GM12874 (cell line): ENCODE results near the gene STAT4.

Experiments used
- TF ChIP-seq, protein P1 (sequence below): IDR thresholded peaks from 2 replicates; pipeline ENCODE4 v1.5.1; 2011; ENCODE audit warnings: low read depth, mild to moderate bottlenecking, control low read depth, low read length, moderate library complexity; ENCODE audit not compliant: insufficient read depth

The STAT4 gene

DNA sequence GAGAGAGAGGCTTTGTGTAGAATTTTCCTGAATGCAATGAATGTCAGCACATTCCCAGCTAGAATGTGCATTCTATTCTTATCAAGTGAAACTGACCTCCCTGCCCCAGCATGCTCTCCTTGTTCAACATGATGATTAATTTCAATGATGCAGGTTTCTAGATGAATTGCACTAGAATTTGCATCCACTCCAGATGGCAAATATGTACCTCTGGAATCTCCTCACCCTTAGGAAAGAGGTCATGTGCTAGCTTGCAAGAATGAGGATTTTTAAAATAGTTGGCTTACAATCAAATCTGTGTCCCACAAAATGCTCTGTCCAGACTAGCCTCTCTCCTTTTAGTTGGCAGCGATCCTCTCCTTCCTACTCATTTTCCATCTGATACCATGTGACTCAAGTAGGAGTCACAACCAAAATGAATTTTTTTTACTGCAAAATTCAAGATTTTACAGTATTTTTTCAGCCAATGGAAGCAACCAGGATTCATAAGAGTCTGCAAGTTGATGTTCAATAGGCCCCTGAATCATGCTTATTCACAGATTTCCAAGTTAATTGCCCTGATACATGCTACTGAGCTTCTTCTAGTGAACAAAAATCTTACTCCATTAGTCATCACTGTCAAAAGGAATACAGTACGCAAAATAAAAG, 21.0 kb upstream of the STAT4 start:
- TF ChIP-seq, protein P1, sequence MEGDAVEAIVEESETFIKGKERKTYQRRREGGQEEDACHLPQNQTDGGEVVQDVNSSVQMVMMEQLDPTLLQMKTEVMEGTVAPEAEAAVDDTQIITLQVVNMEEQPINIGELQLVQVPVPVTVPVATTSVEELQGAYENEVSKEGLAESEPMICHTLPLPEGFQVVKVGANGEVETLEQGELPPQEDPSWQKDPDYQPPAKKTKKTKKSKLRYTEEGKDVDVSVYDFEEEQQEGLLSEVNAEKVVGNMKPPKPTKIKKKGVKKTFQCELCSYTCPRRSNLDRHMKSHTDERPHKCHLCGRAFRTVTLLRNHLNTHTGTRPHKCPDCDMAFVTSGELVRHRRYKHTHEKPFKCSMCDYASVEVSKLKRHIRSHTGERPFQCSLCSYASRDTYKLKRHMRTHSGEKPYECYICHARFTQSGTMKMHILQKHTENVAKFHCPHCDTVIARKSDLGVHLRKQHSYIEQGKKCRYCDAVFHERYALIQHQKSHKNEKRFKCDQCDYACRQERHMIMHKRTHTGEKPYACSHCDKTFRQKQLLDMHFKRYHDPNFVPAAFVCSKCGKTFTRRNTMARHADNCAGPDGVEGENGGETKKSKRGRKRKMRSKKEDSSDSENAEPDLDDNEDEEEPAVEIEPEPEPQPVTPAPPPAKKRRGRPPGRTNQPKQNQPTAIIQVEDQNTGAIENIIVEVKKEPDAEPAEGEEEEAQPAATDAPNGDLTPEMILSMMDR = no peak

DNA sequence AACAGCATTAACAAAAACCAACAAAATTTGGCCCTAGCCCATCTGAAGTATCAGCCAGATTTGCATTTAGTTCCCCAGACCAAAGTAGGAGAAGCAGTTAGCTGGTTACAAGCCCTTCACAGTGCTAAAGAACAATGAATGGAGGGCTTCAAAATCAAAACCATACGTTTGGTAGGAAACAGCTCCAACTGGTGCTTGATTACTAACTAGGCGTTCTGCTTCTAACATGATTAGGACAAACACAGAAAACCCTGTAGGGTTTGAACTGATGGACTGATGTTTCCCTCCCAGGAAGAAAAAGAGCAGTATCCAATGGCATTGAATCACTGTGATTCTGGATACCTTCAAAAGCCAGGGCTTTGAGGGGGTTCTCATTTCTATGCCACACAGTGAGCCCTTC, 20.5 kb upstream of the STAT4 start:
- TF ChIP-seq, protein P1 = no peak

DNA sequence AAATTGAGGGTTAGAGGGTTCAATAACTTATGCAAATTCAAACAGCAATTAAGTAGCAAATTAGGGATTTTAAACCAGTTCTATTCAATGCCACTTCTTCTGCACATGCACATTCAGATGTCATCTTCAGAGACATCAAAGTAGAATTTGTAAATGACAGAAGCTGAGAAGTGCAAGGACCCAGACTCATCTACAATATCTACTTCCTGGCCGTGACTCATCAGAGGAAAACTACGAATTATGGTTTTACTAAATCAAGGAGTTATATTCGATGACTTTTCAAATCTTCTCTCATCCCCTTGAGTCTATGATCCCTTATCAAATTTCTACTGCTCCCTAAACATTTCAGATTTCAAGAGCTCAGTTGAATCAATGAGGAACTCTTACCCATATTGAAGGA, 20.0 kb upstream of the STAT4 start:
- TF ChIP-seq, protein P1 = no peak

DNA sequence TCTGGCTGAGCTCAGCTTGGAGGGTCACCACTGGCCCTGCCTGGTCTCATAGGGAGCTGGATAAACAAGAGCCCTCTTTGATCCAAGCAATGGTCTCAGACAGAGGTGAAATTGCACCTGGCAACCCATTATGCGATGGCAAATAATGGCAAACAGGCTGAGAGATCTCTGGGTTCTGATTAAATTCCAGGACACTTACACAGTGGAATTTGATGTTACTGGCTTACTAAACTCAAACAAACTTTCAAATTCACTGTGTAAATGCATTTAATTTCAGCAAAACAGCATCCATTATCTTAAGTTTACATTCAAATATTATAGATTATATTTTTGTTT, 19.5 kb upstream of the STAT4 start:
- TF ChIP-seq, protein P1 = no peak

DNA sequence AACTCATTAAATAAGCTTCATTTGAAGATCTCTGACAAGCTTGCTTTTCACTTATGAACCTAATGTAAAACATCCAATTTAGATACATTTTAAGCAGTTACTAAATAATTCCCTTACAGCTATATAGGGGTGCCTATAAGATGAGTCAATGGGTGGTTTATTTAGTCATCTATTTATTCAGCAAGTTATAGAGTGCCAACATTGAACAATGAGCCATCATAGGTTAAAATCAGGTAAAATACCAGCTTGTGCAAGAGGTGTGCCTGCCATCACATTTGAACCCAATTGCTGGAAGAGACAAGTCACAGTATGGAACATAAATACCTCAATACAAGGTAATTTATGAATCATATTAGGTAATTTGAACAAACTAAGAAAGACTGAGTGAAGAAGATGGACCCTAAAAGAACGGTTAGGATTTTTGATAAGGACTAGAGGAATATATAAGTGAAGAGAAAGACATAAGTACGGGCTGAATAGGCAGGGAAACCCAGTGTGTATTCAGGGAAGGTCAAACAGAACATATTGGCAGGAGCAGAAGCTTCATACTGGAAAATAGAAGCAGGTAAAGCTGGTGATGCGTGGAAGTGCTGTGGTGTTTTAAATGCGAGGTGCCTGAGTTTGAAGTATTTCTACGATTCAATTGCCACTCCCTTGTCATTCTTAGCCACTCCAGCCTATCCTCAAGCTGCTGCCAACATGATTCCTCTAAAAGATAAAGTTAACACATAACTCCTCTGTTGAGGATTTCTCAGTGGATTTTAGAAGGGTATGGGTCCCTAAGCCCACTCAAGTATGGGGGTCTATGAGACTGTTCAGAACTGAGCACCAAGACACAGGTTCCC, 18.9 kb upstream of the STAT4 start:
- TF ChIP-seq, protein P1 = no peak

DNA sequence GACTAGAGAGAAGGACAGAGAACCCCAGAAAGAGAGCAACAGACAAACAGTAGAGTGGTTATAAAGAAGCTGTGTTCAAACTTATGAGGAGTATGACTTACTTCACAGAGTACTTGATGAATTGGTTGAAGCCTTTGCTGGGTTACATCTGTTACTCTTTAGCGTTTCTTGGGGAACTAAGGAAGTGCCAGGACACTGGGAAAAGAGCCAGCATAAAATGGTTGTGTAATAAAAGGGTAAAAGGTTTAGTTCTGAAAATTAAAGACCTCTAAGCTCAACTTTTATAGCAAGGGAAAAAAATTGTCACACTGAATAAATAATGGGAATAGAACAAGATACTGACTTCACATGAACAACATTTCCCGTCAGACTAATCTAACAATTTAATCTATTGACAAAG, 17.0 kb upstream of the STAT4 start:
- TF ChIP-seq, protein P1 = no peak

DNA sequence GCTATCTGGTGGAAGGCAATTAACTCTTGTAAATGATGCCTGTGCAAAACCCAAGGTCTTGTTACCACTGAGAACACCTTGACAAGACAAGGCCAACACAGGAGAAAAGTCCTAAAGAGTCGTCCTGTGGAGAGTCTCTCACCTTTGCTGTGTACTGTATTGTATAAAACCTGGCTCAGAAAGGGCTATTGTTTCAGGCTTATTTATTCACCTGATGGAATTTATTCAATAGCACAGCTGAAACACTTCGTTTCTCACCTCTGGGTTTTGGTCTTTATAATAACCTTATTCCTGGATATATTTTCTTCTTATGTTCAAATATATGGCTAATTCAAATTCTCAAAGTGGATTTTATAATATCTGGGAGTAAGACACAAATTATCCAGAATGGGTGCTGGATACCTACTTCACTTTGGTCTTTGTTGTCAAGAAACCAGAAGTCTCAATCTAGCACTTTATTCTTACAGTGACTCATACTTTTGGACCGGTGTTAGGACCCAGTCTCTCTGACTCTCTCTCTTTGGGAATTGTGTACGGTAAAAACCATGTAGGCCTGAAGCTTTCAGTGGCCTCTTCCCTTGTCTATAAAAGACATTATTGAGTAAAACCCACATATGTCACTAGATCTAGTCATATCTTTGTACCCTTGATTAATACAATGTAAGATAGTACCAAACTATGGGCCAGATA, 16.1 kb upstream of the STAT4 start:
- TF ChIP-seq, protein P1 = no peak
